Gastrocnemius medialis (tissue), 4 donors: ENCODE data around the gene XXYLT1. TPM values are rescaled to one million over a fixed set of nuclear protein-coding genes. Genes with fewer than 3 reads are reported as not detected.

Source experiments
- ATAC-seq, 2 donors: fragments of 150-250 bp; one replicate each; pipeline ENCODE4 v1.9.1; 2016
- DNase-seq, 2 donors: peaks; one replicate each; pipeline ENCODE4 v3.0.0-alpha.2; 2019
- H3K27ac ChIP-seq, 4 donors: fragments of 200-600 bp; sonication (generic); 1 replicate in 1 of 4; 2 replicates in 3 of 4; pipeline ENCODE4 v1.5.1; 2016 to 2018; ENCODE audit warnings: mild to moderate bottlenecking in 2 of 4, moderate library complexity in 1 of 4
- H3K27me3 ChIP-seq, 3 donors: fragments of 200-600 bp; sonication (generic) in 2 of 3; 1 replicate in 1 of 3; 2 replicates in 2 of 3; pipeline versions ENCODE4 v1.5.1 to v1.6.0; 2016 to 2019; ENCODE audit warnings: mild to moderate bottlenecking in 1 of 3, moderate library complexity in 1 of 3
- H3K36me3 ChIP-seq, 2 donors: fragments of 200-600 bp; sonication (generic) in 1 of 2; one replicate each; pipeline ENCODE4 v1.5.1; 2017 to 2018
- H3K4me1 ChIP-seq, 2 donors: fragments of 200-600 bp; sonication (generic) in 1 of 2; one replicate each; pipeline ENCODE4 v1.5.1; 2016 to 2017; ENCODE audit warnings: mild to moderate bottlenecking in 2 of 2
- H3K4me3 ChIP-seq, 4 donors: fragments of 200-600 bp; sonication (generic) in 3 of 4; 1 replicate in 1 of 4; 2 replicates in 3 of 4; pipeline ENCODE4 v1.5.1; 2016 to 2019; ENCODE audit warnings: mild to moderate bottlenecking in 2 of 4
- H3K9me3 ChIP-seq, 3 donors: fragments of 200-600 bp; sonication (generic) in 2 of 3; 1 replicate in 1 of 3; 2 replicates in 2 of 3; pipeline ENCODE4 v1.5.1; 2016 to 2019
- POLR2A ChIP-seq, 2 donors: fragments of 450-650 bp; IDR thresholded peaks; one replicate each; pipeline ENCODE4 v1.6.1; 2017; ENCODE audit warnings: antibody characterized with exemption in 2 of 2, mild to moderate bottlenecking in 2 of 2, moderate library complexity in 2 of 2
- in situ Hi-C, 4 donors: fragments of 200-750 bp; cut with MboI; loops; one replicate each; pipeline versions ENCODE4 v1.15.0 to v1.8.0; 2017; ENCODE audit warnings: low sequenced_read_pairs in 4 of 4
- intact Hi-C: fragments of 100-400 bp; cut with DNase I; formaldehyde crosslinking; loops from one replicate; pipeline ENCODE4 v1.15.1; 2023; ENCODE audit warnings: low total_unique reads
- total RNA-seq, 4 donors: library from RNA; depleted of rRNA; stranded (reverse); fragments of >200 nt; gene quantifications; one replicate each; pipeline versions ENCODE4 v1.1.0 to v1.2.3, GENCODE V29; 2016
- TF ChIP-seq, protein P1 (sequence below), 5 experiments: fragments of 450-650 bp in 3 of 5; fragments of 200-600 bp in 2 of 5; sonication (generic) in 2 of 5; IDR thresholded peaks in 4 of 5; conservative IDR thresholded peaks in 1 of 5; 1 replicate in 4 of 5; 2 replicates in 1 of 5; pipeline ENCODE4 v1.5.1; 2016 to 2019; ENCODE audit warnings: antibody characterized with exemption in 5 of 5, mild to moderate bottlenecking in 3 of 5, moderate library complexity in 3 of 5

XXYLT1 gene
- total RNA-seq, 4 donors from 2014 or later, result 0.87 to 3.1 (median 1.3) TPM

DNA sequence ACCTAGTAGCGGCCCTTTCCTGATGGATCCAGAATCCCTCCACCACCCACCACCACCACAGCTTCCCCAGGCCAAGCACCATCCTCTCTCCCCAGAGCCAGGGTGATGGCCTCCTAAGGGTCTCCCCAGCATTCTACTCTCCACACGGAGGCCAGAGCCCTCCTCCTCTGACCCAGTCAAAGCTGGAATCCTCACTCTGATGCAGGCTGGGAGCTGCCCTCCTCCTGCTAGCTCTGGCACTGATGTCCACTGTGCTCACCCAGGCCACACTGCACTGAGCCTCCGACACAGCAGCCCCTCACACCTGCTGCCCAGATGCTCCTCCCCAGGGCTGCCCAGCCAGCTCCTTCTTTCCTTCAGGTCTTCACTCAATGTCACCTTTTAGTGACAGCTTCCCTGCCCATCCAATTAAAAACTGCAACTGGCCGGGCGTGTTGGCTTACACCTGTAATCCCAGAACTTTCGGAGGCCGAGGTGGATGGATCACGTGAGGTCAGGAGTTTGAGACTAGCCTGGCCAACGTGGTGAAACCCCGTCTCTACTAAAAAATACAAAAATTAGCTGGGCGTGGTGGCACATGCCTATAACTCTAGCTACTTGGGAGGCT lies 21.0 kb downstream of the XXYLT1 start:
- ATAC-seq, result no peak
- H3K27ac ChIP-seq, result no peak overlapping the region
- intact Hi-C loops (no loop called here), in situ Hi-C loops (loop anchor here in 3 of 4 donors (10.0 to 25.0 kb wide), 3 partner anchors 95 to 262 kb away; no protein-coding TSS in a partner anchor)
- H3K9me3 ChIP-seq, result no peaks in the 10 kb centered on the region
- no peak overlapping the region for H3K4me3 ChIP-seq
- H3K27me3 ChIP-seq, result no peaks in the 10 kb centered on the region
- H3K36me3 ChIP-seq, result no peaks in the 10 kb centered on the region
- TF ChIP-seq POLR2A (IDR thresholded peaks at IDR 0.05), result no peak
- TF ChIP-seq, protein P1, sequence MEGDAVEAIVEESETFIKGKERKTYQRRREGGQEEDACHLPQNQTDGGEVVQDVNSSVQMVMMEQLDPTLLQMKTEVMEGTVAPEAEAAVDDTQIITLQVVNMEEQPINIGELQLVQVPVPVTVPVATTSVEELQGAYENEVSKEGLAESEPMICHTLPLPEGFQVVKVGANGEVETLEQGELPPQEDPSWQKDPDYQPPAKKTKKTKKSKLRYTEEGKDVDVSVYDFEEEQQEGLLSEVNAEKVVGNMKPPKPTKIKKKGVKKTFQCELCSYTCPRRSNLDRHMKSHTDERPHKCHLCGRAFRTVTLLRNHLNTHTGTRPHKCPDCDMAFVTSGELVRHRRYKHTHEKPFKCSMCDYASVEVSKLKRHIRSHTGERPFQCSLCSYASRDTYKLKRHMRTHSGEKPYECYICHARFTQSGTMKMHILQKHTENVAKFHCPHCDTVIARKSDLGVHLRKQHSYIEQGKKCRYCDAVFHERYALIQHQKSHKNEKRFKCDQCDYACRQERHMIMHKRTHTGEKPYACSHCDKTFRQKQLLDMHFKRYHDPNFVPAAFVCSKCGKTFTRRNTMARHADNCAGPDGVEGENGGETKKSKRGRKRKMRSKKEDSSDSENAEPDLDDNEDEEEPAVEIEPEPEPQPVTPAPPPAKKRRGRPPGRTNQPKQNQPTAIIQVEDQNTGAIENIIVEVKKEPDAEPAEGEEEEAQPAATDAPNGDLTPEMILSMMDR (IDR thresholded peaks at IDR 0.05 in 4 of 5, conservative IDR thresholded peaks at IDR 0.05 in 1 of 5), result no peak
- H3K4me1 ChIP-seq, result peaks cover 14 to 20% of the 10 kb centered on the region in 2 donors
- no peak for DNase-seq

DNA sequence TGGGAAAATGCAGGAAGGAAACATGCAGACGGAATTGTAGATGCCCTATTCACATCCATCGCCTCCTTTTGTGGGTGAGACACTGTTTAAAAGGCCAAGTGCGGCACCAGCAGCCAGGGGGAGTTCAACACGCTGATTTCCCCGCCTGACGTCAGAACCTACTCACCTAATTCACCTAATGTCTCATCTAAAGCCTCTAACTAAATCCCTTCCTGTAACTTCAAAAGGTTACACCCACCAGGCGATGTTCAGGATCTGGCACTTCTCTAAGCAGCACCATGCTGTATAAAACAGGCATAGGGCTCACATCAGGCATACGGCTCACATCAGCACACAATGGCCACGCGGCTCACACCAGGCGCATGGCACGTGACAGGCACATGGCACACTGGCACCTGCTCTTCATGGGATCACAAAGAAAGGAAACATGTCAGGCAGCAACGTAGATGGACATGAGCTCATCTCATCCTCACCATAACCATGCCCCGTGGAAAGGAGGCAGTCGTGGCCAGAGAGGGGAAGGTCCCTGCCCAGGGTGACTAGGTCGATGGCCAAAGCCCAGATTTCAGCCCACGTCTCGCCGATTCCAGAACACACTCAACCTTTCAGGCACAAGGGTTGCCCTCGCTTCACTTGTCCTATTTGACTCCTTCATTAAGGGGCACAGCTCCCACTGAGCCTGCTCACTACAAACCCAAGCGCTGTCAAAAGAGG lies 21.7 kb downstream of the XXYLT1 start:
- no peak for TF ChIP-seq POLR2A (IDR thresholded peaks at IDR 0.05)
- TF ChIP-seq, protein P1 (IDR thresholded peaks at IDR 0.05 in 4 of 5, conservative IDR thresholded peaks at IDR 0.05 in 1 of 5), result no peak
- no peak for ATAC-seq
- H3K36me3 ChIP-seq, result no peaks in the 10 kb centered on the region
- in situ Hi-C loops (no loop called here), intact Hi-C loops (no loop called here)
- H3K4me3 ChIP-seq, result no peak overlapping the region
- no peak overlapping the region for H3K27ac ChIP-seq
- DNase-seq, result no peak
- no peaks in the 10 kb centered on the region for H3K27me3 ChIP-seq
- H3K9me3 ChIP-seq, result no peaks in the 10 kb centered on the region
- peaks cover 14 to 19% of the 10 kb centered on the region in 2 donors for H3K4me1 ChIP-seq

DNA sequence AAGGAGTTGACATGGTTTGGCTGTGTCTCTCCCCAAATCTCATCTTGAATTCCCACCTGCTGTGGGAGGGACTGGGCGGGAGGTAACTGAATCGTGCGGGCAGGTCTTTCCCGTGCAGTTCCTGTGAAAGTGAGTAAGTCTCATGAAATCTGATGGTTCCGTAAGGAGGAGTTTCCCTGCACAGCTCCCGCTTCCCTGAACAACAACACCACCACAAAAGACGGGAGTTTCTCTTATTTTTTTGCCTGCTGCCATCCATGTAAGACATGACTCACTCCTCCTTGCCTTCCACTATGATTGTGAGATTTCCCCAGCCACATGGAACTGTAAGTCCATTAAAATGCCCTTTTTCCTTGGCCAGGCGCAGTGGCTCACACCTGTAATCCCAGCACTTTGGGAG lies 22.7 kb downstream of the XXYLT1 start:
- no peak for ATAC-seq
- no peak overlapping the region for H3K27ac ChIP-seq
- TF ChIP-seq, protein P1 (IDR thresholded peaks at IDR 0.05 in 4 of 5, conservative IDR thresholded peaks at IDR 0.05 in 1 of 5), result no peak
- no peak for TF ChIP-seq POLR2A (IDR thresholded peaks at IDR 0.05)
- peaks cover 10 to 15% of the 10 kb centered on the region in 2 donors for H3K4me1 ChIP-seq
- intact Hi-C loops (no loop called here), in situ Hi-C loops (no loop called here)
- H3K36me3 ChIP-seq, result no peaks in the 10 kb centered on the region
- H3K4me3 ChIP-seq, result no peak overlapping the region
- DNase-seq, result no peak
- H3K27me3 ChIP-seq, result no peaks in the 10 kb centered on the region
- H3K9me3 ChIP-seq, result no peaks in the 10 kb centered on the region

DNA sequence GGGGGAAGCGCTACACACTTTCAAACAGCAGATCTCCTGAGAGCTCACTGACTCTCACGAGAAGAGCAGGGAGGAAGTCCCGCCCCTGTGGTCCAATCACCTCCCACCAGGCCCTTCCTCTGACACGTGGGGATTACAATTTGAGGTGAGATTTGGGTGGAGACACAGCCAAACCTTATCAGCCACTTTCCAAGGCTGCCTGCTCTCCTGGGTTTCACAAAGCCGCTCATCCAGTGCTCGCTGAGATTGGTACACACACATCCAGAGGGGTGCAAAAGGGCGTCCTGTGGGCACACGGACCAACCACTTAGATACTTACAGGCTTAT lies 23.1 kb downstream of the XXYLT1 start:
- no peak overlapping the region for H3K4me3 ChIP-seq
- in situ Hi-C loops, result no loop called here

More for the DNA sequence above, 23.1 kb downstream of the XXYLT1 start:
- DNase-seq, result no peak
- Histone ChIP-seq H3K4me1 (peaks cover 6 to 15% of the 10 kb centered on the region in 2 donors), H3K9me3 (no peaks in the 10 kb centered on the region), H3K27me3 (no peaks in the 10 kb centered on the region), H3K36me3 (no peaks in the 10 kb centered on the region), H3K27ac (no peak overlapping the region)
- TF ChIP-seq, protein P1 (IDR thresholded peaks at IDR 0.05 in 4 of 5, conservative IDR thresholded peaks at IDR 0.05 in 1 of 5), result no peak
- TF ChIP-seq POLR2A (IDR thresholded peaks at IDR 0.05), result no peak
- no peak for ATAC-seq
- intact Hi-C loops, result no loop called here
